Sigmoid colon (tissue), 4 donors: ENCODE results near the gene TMED9.

ENCODE experiments used
- EP300 ChIP-seq, 4 donors: sonication (generic); formaldehyde crosslinking; IDR thresholded peaks; one replicate each; pipeline ENCODE4 v1.6.1; 2017; ENCODE audit warnings: antibody characterized with exemption in 4 of 4
- TF ChIP-seq, protein P1 (sequence below), 4 experiments: fragments of 450-650 bp in 3 of 4; fragments of 200-600 bp in 1 of 4; IDR thresholded peaks; one replicate each; pipeline ENCODE4 v1.5.1; 2016 to 2019; ENCODE audit warnings: antibody characterized with exemption in 4 of 4, mild to moderate bottlenecking in 3 of 4, moderate library complexity in 2 of 4

DNA sequence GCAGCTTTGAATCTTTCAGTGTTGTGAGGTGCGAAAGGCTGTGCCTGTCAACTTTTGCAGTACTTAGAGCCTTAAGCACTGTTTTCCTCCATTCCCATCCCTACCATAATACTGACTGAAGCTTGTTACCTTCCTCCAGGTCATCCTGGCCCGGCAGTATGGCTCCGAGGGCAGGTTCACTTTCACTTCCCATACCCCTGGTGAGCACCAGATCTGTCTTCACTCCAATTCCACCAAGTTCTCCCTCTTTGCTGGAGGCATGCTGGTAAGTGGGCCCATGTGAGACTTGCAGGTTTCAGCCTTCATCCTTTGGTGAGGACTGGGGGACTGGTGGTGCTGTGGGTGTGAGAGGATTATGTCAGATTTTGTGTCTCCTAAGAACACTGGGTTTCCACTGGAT, 1.5 kb downstream of the TMED9 start:
- TF ChIP-seq, protein P1, sequence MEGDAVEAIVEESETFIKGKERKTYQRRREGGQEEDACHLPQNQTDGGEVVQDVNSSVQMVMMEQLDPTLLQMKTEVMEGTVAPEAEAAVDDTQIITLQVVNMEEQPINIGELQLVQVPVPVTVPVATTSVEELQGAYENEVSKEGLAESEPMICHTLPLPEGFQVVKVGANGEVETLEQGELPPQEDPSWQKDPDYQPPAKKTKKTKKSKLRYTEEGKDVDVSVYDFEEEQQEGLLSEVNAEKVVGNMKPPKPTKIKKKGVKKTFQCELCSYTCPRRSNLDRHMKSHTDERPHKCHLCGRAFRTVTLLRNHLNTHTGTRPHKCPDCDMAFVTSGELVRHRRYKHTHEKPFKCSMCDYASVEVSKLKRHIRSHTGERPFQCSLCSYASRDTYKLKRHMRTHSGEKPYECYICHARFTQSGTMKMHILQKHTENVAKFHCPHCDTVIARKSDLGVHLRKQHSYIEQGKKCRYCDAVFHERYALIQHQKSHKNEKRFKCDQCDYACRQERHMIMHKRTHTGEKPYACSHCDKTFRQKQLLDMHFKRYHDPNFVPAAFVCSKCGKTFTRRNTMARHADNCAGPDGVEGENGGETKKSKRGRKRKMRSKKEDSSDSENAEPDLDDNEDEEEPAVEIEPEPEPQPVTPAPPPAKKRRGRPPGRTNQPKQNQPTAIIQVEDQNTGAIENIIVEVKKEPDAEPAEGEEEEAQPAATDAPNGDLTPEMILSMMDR (IDR thresholded peaks at IDR 0.05): no peak
- TF ChIP-seq EP300 (IDR thresholded peaks at IDR 0.05): no peak
